NCI-H1436 treated with DMSO at 0.1 percent for 48 hours (cell line): ENCODE data around the gene STXBP4.

Source experiments
- DNase-seq: peaks from one replicate; lab custom pipeline; 2025; lab: John Stamatoyannopoulos, UW

The STXBP4 gene

DNA sequence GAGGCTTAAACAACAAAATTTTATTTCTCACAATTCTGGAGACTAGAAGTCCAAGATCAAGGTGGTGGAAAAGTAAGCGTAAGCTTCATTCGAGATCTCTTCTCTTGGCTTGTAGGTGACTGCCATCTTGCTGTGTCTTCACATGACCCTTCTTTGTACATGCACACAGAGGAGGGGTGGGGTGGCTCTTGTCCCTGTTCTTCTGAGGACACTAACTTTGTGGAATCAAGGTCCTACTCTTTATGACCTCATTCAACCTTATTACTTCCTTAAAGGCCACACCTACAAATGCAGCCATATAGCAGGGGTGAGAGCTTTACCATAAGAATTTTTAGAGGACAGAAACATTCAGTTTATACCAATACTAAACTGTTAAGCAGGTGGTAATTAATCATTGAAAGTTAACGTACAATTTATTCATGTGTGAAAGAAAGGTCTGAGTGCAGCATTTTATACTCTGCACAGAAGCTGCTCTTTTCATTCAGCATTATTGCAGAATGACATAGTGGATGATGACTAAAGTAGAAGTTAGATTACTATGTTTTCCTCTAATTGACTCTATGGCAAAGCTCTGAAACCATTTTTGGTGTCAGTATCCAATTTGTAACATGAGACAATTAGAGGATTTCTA, 156.3 kb downstream of the STXBP4 start:
- no peak for DNase-seq

DNA sequence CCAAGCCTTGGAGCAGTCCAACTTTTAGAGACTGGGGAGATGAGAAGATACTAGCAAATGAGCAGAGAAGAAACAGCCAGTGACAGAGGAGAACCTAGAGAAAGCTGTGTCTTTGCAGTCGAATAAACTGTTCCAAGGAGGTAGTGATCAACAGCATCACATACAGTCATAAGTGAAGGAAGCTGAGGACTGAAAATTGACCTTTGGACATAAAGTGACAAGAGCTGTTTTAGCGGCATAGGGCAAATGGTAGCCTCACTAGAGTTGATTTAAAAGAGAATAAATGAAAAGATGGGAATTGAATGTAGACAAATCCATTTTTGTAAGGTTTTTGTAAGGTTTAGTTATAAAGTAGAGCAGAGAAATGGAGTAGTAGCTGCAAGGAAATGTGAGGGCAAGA, 165.0 kb downstream of the STXBP4 start:
- DNase-seq = no peak

DNA sequence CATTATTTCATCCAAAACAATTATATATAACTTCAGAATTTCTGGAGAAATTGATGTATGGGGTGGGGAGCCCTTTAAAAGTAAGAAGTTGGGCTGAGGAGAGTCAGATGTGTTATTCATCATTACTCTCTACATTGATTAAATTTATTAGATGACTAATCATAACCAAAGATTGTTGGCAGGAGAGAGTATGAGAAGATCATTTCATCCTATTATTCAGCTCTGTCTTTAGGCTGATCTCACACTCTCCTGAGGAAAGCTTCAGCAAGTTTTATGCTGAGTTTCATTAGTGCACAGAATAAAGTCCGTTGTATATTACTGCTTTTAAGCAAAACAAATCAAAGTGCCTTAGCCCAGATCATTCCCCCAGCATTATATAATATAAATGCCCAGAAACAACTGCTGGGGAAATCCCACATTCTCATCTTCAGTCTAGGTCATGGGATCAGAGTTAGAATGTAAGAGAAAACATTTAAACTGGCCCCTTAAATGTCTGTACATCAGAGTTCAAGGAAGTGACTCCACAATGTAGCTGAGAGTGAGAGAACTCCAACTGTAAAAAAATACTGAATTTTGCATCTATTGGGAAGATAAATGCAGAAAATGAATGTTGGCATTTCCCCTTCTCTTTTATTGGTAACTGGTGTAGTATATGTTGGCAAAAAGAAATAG, 166.1 kb downstream of the STXBP4 start:
- no peak for DNase-seq

DNA sequence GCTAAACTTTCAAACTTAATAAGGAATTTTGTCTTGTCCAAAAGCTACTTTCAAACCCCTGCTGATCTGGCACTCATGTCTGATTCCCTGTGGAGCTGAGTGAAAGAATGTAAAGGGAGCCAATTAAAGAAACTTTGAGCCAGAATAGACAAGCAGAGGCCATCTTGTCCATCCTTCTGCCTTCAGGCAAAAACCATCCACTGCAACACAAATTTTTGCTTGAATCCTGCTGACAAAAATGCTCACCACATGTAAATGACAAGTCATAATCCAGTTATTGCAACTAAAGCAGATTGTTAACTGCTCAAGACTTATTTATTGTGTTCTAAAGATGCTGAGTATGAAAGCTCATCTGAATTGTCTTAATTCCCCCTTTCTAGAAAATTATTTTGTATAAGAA, 172.2 kb downstream of the STXBP4 start:
- no peak for DNase-seq

- DNase-seq = peak; percentile 16
Measured at GRCh38 chr17:55144518-55144917, 176.0 kb downstream of the STXBP4 start.

GRCh38 chr17:55149485-55149884, 180.9 kb downstream of the STXBP4 start:
- DNase-seq = no peak

- no peak for DNase-seq
Measured at GRCh38 chr17:55152236-55152635, 183.7 kb downstream of the STXBP4 start.

GRCh38 chr17:55154101-55154500, 185.5 kb downstream of the STXBP4 start:
- peak; percentile 37 for DNase-seq

DNA sequence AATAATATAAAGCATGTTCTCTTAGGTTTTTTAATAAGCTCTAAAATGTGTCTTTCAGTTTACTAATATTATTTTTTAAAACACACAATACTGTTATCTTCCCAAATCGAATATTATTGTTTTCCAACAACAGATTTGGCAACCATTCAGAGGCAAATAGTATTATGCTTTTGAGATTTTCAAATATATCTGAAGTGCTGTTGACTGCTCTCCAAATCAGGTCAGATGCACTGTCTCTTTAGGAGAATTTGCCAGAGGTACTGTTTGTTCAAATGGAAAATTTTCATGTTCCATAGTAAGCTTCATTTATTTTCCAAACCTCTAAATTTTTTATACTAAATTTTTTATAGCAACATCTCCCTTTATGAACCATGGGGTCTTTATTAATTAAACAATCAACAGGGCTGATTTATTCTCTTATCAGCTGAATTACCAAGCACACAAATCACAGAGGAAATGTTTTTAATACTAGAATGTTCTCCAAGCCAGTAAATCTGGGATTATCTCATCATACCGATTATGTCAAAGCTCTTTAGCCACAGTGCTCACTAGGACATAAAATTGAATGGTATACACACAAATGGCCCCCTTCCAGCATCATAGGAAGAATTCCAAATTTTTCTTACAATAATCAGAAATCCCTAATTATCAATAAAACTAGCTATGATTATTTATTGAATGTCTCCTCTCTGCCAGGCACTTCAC, 187.4 kb downstream of the STXBP4 start:
- DNase-seq = no peak

DNA sequence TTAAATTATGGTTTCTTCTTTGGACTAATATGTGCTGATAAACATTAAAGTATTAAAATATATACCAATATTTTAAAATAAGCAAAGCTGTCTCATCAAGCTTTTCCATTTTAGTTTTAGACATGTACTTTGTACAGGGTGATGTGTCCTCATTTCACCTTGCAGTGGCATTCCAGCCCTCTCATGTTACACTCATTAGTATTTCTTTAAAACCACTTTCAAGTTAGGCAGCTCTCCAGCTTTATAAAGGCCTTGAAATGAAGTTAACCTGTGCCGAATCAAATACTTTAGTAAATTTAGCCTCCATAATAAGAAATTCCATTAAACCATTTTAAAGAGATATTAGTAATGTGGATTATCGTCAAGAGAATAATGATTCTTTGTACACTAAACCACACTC, 188.6 kb downstream of the STXBP4 start:
- DNase-seq = no peak

DNA sequence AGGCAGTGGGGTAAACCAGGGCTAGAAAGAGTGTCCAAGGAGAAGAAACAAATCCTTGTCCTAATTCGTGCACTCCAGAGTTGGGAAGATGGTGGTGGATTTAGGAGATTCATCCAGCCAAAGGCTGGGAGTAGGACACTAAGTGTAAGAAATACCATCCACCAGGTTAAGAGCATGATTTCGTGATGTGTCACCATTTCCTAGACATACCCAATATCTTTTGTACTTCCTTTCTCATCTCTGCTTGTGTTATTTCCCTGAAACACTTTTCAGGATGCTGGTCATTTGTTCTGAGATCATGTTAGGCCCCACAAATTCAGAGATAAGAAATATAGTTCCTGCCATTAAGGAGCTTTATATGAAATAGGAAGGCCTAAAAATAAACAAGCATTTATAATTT, 189.9 kb downstream of the STXBP4 start:
- DNase-seq = no peak

DNA sequence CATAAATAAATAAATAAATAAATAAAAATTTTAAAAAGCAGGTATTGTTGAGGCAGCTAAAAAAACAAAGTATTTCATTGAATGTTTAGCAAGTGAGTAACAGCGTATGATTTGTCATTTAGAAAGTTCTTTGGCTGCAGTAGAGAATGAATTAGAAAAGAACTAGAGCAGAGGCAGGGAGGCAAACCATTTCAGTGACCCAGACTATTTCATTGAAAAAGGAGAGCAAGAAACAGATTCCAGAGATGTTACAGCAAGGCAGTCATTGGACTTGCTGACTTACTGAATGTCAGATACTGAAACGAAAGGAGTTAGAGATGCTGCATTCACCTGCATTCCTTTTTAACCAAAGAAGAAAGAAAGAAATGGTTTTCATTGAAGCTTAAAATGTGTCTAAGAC, 190.7 kb downstream of the STXBP4 start:
- DNase-seq = no peak

GRCh38 chr17:55160501-55160900, 191.9 kb downstream of the STXBP4 start:
- DNase-seq = no peak

GRCh38 chr17:55161935-55162555, 193.5 kb downstream of the STXBP4 start:
- no peak for DNase-seq

DNA sequence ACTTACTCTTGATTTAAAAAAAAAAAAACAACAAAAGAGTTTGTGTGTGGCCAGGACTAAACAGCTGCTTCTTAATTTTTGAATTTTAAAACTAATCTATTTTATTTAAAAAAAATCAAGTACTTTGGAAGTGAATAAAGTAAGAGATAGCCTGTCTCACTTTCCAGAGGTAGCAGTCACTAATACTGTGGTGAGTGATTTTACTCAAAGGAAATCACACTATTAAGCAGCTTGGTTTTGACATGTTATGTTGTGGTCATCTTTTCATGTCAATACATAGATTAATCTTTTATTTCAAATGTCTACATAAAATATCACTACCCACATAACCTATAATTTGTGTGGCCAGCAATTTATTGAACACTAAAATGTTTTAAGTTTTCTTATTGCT, 194.0 kb downstream of the STXBP4 start:
- DNase-seq = no peak

DNA sequence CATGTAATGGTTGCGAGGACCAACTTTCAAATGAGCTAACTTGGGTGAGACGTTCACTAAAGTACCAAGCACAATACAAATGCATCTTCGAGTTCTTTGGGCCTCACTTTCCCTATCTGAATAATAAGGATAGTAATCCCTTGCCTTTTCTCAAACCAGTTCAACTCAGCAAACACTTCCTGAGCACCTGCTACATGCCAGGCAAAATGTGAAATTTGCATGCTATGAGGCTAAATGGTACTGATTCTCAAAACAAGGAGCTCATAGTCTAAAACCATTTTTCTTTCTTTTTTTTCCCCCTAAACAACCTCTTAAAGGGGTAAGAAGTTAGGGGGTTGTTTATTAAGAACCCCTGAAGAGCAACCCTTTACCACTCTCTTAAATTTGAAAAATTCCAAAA, 194.8 kb downstream of the STXBP4 start:
- DNase-seq = no peak

DNA sequence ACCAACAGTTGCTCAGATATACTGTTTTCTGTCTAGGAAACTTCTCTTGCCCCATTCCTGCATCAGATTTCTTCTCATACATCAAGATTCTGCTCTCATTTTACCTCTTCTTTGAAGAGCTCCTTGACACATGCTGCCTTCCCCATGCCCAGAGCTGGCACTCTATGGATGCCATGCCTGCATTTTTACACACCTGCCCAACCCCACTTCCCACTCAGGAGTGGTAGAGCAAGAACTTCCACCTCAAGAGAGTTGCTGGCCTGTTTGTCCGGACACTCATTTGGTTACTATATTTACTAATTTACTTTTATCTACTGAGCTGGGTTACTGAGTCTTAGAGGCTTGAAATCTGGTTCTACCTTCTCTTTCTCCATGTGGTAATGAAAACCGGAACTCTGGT, 197.9 kb downstream of the STXBP4 start:
- no peak for DNase-seq

- DNase-seq = no peak
Measured at GRCh38 chr17:55167024-55167725, 198.6 kb downstream of the STXBP4 start.

GRCh38 chr17:55168958-55169687, 200.6 kb downstream of the STXBP4 start:
- DNase-seq = no peak

DNA sequence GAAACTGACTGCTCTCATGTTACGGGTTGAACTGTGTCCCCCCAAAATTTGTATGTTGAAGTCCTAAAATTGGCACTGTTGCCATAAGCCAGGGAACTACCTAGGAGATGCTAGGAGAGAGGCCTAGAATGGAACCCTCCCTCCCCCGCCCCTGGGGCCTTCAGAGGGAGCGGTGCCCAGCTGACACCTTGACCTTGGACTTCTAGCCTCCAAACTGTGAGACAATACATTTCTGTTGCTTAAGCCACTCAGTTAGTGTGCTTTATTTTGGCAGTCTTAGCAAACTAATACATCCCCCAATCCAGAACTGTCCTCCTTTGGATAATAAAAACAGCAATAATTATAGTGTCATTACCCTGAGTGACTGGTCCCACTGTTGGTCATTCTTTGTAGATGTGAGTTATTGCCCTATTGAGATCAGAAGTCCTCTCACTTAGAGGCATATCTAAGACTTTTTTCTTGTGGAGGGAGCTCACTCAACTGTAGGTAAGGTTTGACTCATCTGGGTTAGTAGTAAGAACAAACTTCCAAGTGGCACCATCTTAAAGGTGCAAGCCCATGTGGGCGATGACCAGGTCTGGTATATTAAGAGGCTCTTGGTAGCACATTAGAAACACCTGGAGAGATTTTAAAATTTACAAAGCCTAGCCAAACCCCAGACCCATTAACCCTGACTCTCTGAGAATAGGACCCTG, 203.2 kb downstream of the STXBP4 start:
- DNase-seq = no peak

- DNase-seq = no peak
Measured at GRCh38 chr17:55172612-55173011, 204.0 kb downstream of the STXBP4 start.
